Hair follicle dermal papilla cell (primary cell): Measurements from ENCODE around the gene TMEM87A. TPM values are rescaled to one million over a fixed set of nuclear protein-coding genes. Genes with fewer than 3 reads are reported as not detected.

Source experiments
- small RNA-seq: library from RNA; depleted of rRNA; stranded (forward); fragments of <200 nt; gene quantifications from one replicate; pipeline ENCODE3, GENCODE V24; 2012
- total RNA-seq: library from RNA; depleted of rRNA; stranded (reverse); fragments of >200 nt; gene quantifications from 2 replicates; pipeline ENCODE4 v1.2.3, GENCODE V29; 2012

TMEM87A gene, protein sequence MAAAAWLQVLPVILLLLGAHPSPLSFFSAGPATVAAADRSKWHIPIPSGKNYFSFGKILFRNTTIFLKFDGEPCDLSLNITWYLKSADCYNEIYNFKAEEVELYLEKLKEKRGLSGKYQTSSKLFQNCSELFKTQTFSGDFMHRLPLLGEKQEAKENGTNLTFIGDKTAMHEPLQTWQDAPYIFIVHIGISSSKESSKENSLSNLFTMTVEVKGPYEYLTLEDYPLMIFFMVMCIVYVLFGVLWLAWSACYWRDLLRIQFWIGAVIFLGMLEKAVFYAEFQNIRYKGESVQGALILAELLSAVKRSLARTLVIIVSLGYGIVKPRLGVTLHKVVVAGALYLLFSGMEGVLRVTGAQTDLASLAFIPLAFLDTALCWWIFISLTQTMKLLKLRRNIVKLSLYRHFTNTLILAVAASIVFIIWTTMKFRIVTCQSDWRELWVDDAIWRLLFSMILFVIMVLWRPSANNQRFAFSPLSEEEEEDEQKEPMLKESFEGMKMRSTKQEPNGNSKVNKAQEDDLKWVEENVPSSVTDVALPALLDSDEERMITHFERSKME
- total RNA-seq: 59.5 and 70.4 TPM in 2 replicates

GRCh38 chr15:42272939-42273899 lies at the start of gene TMEM87A, which contains the start of gene GANC:
TMEM87A (minus strand) TSS chr15:42273433; CDS start chr15:42273398, 35 bp downstream.
GANC (plus strand) TSS chr15:42273201; CDS start chr15:42274482, 1,281 bp downstream.

GRCh38 chr15:42207674-42208579 lies 65.3 kb downstream of the TMEM87A start, which contains the start of gene VPS39:
VPS39 (minus strand) TSS chr15:42208304; CDS start chr15:42208153, 151 bp downstream.

Small RNA genes within 50 kb of the gene (small RNA-seq; reads per million reads assigned to genes)
- 5.2 reads per million, percentile 79 among the genes with 10 or more reads in this experiment for gene MIR627

Other genes starting within 250 kb of the TMEM87A start
- gene PLA2G4D, start 178.9 kb downstream of the TMEM87A start, total RNA-seq: not detected in 2 replicates
- gene PLA2G4F, start 116.8 kb downstream of the TMEM87A start, total RNA-seq: not detected in 2 replicates
- gene VPS39, start 65.1 kb downstream of the TMEM87A start, total RNA-seq: 61.2 and 75.0 TPM in 2 replicates
- 33.4 and 38.7 TPM in 2 replicates for gene GANC, start 232 bp downstream of the TMEM87A start, total RNA-seq
- gene CAPN3, start 86.1 kb upstream of the TMEM87A start, total RNA-seq: 1.2 and 1.9 TPM in 2 replicates
- gene ZNF106, start 217.7 kb upstream of the TMEM87A start, total RNA-seq: 97.1 and 98.2 TPM in 2 replicates
- gene SNAP23, start 222.2 kb upstream of the TMEM87A start, total RNA-seq: 64.7 and 83.9 TPM in 2 replicates